Left cardiac atrium (tissue), 4 donors: Measurements from ENCODE around the gene TPST1. TPM values are rescaled to one million over a fixed set of nuclear protein-coding genes. Genes with fewer than 3 reads are reported as not detected.
"Not testable (repeated sequence)": the region's sequence is repeated elsewhere in the genome, so short reads cannot be mapped to it uniquely, and the experiment has no call there.

Experiments
- ATAC-seq, 2 donors: fragments of 200-7000 bp; cut with Tn5 transposase; one replicate each; pipeline ENCODE4 v1.9.1; 2020; ENCODE audit warnings: mild to moderate bottlenecking in 2 of 2, moderate library complexity in 2 of 2
- DNase-seq: peaks from one replicate; pipeline ENCODE4 v3.0.0-alpha.2; 2020
- intact Hi-C, 2 donors: fragments of 100-400 bp; cut with DNase I; formaldehyde crosslinking; loops; one replicate each; pipeline versions ENCODE4 v1.14.1 to v1.15.1; 2022 to 2023
- total RNA-seq, 2 donors: library from RNA; stranded (reverse); fragmentation: NEBNext Ultra II Directional; extraction: Animal tissue kit (Norgen Biotek cat#: 25700); gene quantifications; one replicate each; pipeline ENCODE4 v1.2.1, GENCODE V29; 2021
- donor health status: DM: no; HTN: yes; CAD: no.
- donor health status: DM: no; HTN: yes; CAD: no; lungs with severe emphysema.
- donor health status: DM: yes; HTN: yes; CAD: no.
- donor health status: Dilated cardiomyopathy.

The TPST1 gene
- total RNA-seq, 2 donors from 2014 or later: 9.2 to 12.3 TPM

GRCh38 chr7:66400400-66400799 lies 195.3 kb downstream of the TPST1 start:
- intact Hi-C loops: no loop called here
- no peak for ATAC-seq
- DNase-seq: no peak

- ATAC-seq, DNase-seq, intact Hi-C loops: not testable (repeated sequence)
These were observed 196.0 kb downstream of the TPST1 start for GRCh38 chr7:66401126-66401525.

GRCh38 chr7:66401932-66402331 lies 196.8 kb downstream of the TPST1 start:
- intact Hi-C loops, DNase-seq, ATAC-seq: not testable (repeated sequence)

- no peak for ATAC-seq
- intact Hi-C loops: no loop called here
- no peak for DNase-seq
These were observed 198.4 kb downstream of the TPST1 start for GRCh38 chr7:66403564-66403963.

GRCh38 chr7:66409493-66409892 lies 204.4 kb downstream of the TPST1 start:
- ATAC-seq (no peak), DNase-seq (no peak)
- intact Hi-C loops: no loop called here

Other genes starting within 250 kb of the TPST1 start
- gene GUSB, start 223.1 kb upstream of the TPST1 start, total RNA-seq: 10 to 100 TPM; 25.8 to 28.6 TPM
- 10 to 100 TPM; 11.1 to 14.7 TPM for gene ASL, start 129.5 kb upstream of the TPST1 start, total RNA-seq
- gene CRCP, start 90.5 kb upstream of the TPST1 start, total RNA-seq: 10 to 100 TPM; 25.7 to 27.4 TPM